Mesendoderm (in vitro differentiated cells): ENCODE results near the gene APOBEC3C.
"Not testable (repeated sequence)": the region's sequence is repeated elsewhere in the genome, so short reads cannot be mapped to it uniquely, and the experiment has no call there.

Source experiments
- DNase-seq: peaks from one replicate; pipeline ENCODE4 v3.0.0; 2013
- H2AK5ac ChIP-seq: 2 replicates; pipeline ENCODE4 v1.6.1; 2013; ENCODE audit warnings: low read length, inconsistent platforms
- H2BK120ac ChIP-seq: 2 replicates; pipeline ENCODE4 v1.6.1; 2013; ENCODE audit warnings: low read depth, mild to moderate bottlenecking, low read length, moderate library complexity, mixed read lengths
- H2BK15ac ChIP-seq: replicated peaks from 2 replicates; pipeline ENCODE4 v1.6.1; 2013; ENCODE audit warnings: low read depth, mild to moderate bottlenecking, moderate library complexity
- H2BK5ac ChIP-seq: 2 replicates; pipeline ENCODE4 v1.6.1; 2013; ENCODE audit warnings: low read length, inconsistent platforms
- H3K18ac ChIP-seq: 2 replicates; pipeline ENCODE4 v1.6.1; 2013; ENCODE audit warnings: mild to moderate bottlenecking, low read length, mixed read lengths
- H3K23ac ChIP-seq: one replicate; pipeline ENCODE4 v1.6.1; 2013; ENCODE audit warnings: low read length
- H3K27ac ChIP-seq: 2 replicates; pipeline ENCODE4 v1.5.1; 2013; ENCODE audit warnings: low read depth, mild to moderate bottlenecking, inconsistent platforms, low read length, moderate library complexity
- H3K27me3 ChIP-seq: 2 replicates; pipeline ENCODE4 v1.6.1; 2013; ENCODE audit warnings: low read length, control low read depth, mild to moderate bottlenecking, inconsistent platforms; ENCODE audit not compliant: insufficient read depth, poor library complexity
- H3K36me3 ChIP-seq: 2 replicates; pipeline ENCODE4 v1.6.1; 2013; ENCODE audit warnings: low read length, inconsistent platforms; ENCODE audit not compliant: control insufficient read depth, insufficient read depth
- H3K4ac ChIP-seq: one replicate; pipeline ENCODE4 v1.6.1; 2013; ENCODE audit warnings: low read depth, mild to moderate bottlenecking, low read length, moderate library complexity
- H3K4me1 ChIP-seq: 2 replicates; pipeline ENCODE4 v1.6.1; 2013; ENCODE audit warnings: low read depth, low read length, inconsistent platforms; ENCODE audit not compliant: control insufficient read depth
- H3K4me2 ChIP-seq: 2 replicates; pipeline ENCODE4 v1.6.1; 2013; ENCODE audit warnings: low read length
- H3K4me3 ChIP-seq: 2 replicates; pipeline ENCODE4 v1.5.1; 2013; ENCODE audit warnings: mild to moderate bottlenecking, low read length
- H3K56ac ChIP-seq: one replicate; pipeline ENCODE4 v1.6.1; 2013; ENCODE audit warnings: low read length
- H3K79me1 ChIP-seq: 2 replicates; pipeline ENCODE4 v1.6.1; 2013; ENCODE audit warnings: low read length, inconsistent platforms
- H3K79me2 ChIP-seq: 2 replicates; pipeline ENCODE4 v1.6.1; 2013; ENCODE audit warnings: mild to moderate bottlenecking, low read length; ENCODE audit not compliant: control insufficient read depth, insufficient read depth
- H3K9ac ChIP-seq: 2 replicates; pipeline ENCODE4 v1.6.1; 2013; ENCODE audit warnings: low read length, inconsistent platforms
- H4K5ac ChIP-seq: one replicate; pipeline ENCODE4 v1.6.1; 2013; ENCODE audit warnings: low read length
- H4K8ac ChIP-seq: one replicate; pipeline ENCODE4 v1.6.1; 2013; ENCODE audit warnings: low read depth, mild to moderate bottlenecking, control low read depth, low read length, moderate library complexity
- WGBS: extraction: QIAGEN DNeasy Blood & Tissue Kit; methylation state at CpG from one replicate; pipeline ENCODE4 v1.1.7; 2013; ENCODE audit warnings: low lambda C conversion rate, missing lambda C conversion rate; ENCODE audit not compliant: insufficient coverage; ENCODE audit errors: extremely low coverage; 5-methylcytosine and 5-hydroxymethylcytosine counted together

The APOBEC3C gene

GRCh38 chr22:39020021-39020651 is 6.1 kb downstream of the APOBEC3C start:
- H2BK15ac ChIP-seq, H3K4me1 ChIP-seq, H3K4me3 ChIP-seq, H2AK5ac ChIP-seq, H4K8ac ChIP-seq, H3K36me3 ChIP-seq, H3K27me3 ChIP-seq, H3K23ac ChIP-seq, H3K4me2 ChIP-seq, H2BK120ac ChIP-seq, H3K79me1 ChIP-seq, H3K79me2 ChIP-seq: not testable (repeated sequence)
- Histone ChIP-seq H2BK5ac (peak overlapping the region; percentile 33), H3K4ac (peak overlapping the region; percentile 92), H3K56ac (peak overlapping the region; percentile 57), H4K5ac (peak overlapping the region; percentile 15), H3K18ac (peak overlapping the region; percentile 1), H3K9ac (peak overlapping the region; percentile 32), H3K27ac (peak overlapping the region; percentile 88)
- WGBS: no CpG with 5 or more reads among the region's 15 CpGs
- DNase-seq: peak; percentile 53

DNA sequence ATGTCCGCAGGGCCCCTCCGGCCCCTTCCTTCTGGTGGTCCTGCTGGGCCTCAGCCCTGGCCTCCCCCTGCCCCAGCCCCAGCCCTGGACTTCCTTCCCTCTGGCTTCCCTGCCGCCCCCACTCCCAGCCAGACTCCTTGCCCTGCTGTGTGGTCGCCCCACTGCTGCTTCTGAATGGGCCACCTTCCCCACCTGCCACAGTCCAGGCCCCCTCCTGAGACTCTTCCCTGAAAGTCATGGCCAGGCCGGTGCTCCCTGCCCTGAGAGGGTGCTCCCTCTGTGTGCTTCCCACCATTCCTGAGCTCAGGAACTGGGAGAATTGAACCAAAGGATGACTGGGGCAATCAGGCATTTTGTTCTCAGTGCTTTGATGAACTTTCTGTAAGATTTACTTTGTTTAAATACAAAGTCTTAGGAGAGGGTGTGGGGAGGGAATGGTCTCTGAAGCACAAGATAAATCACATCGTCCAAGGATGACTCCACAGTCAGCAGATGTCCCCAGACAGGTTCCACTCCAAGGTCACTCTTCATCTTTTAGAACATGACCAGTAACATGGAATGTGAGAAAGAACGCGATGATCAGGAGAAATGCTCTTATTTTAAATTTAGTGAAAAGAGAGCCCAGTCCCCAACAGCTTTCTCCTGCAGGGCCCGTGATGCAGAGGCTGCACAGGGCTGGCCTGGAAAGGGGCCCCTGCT is 7.6 kb downstream of the APOBEC3C start:
- Histone ChIP-seq H3K23ac (no peak overlapping the region), H2BK5ac (peak overlapping the region; percentile 87), H2AK5ac (no peak overlapping the region), H3K4ac (peak overlapping the region; percentile 96), H3K4me3 (no peak overlapping the region), H3K18ac (peak overlapping the region; percentile 94), H3K56ac (peak overlapping the region; percentile 87), H4K8ac (no peak overlapping the region), H3K27ac (peak overlapping the region; percentile 86), H2BK15ac (peak overlapping the region; percentile 20), H3K4me1 (peaks cover 5% of the 10 kb centered on the region), H4K5ac (no peak overlapping the region), H3K27me3 (no peaks in the 10 kb centered on the region), H3K9ac (peak overlapping the region; percentile 66), H3K79me1 (peaks cover 2% of the 10 kb centered on the region), H3K79me2 (peaks cover 6% of the 10 kb centered on the region), H3K4me2 (peak overlapping the region; percentile 3), H3K36me3 (no peaks in the 10 kb centered on the region), H2BK120ac (peak overlapping the region; percentile 46)
- no peak for DNase-seq
- no CpG with 5 or more reads among the region's 9 CpGs for WGBS

- peaks cover 6% of the 10 kb centered on the region for H3K79me2 ChIP-seq
- H3K4ac ChIP-seq: no peak overlapping the region
- no peak overlapping the region for H2BK5ac ChIP-seq
- no peak overlapping the region for H2BK120ac ChIP-seq
- H3K27me3 ChIP-seq: no peaks in the 10 kb centered on the region
- no CpG with 5 or more reads among the region's 15 CpGs for WGBS
- H2AK5ac ChIP-seq: no peak overlapping the region
- H2BK15ac ChIP-seq: no peak overlapping the region
- no peak for DNase-seq
- no peak overlapping the region for H3K18ac ChIP-seq
- H4K5ac ChIP-seq: no peak overlapping the region
- no peaks in the 10 kb centered on the region for H3K4me1 ChIP-seq
- no peak overlapping the region for H3K27ac ChIP-seq
- no peaks in the 10 kb centered on the region for H3K36me3 ChIP-seq
- no peak overlapping the region for H4K8ac ChIP-seq
- no peak overlapping the region for H3K4me2 ChIP-seq
- no peak overlapping the region for H3K4me3 ChIP-seq
- H3K23ac ChIP-seq: no peak overlapping the region
- H3K56ac ChIP-seq: no peak overlapping the region
- H3K79me1 ChIP-seq: peaks cover 2% of the 10 kb centered on the region
- H3K9ac ChIP-seq: no peak overlapping the region
Measured at GRCh38 chr22:39024519-39025308, 10.7 kb downstream of the APOBEC3C start.

- Histone ChIP-seq H2BK5ac (no peak overlapping the region), H2BK15ac (no peak overlapping the region), H4K8ac (no peak overlapping the region), H3K79me2 (peaks cover 4% of the 10 kb centered on the region), H3K27ac (no peak overlapping the region), H3K56ac (no peak overlapping the region), H3K36me3 (no peaks in the 10 kb centered on the region), H3K4ac (no peak overlapping the region), H2BK120ac (no peak overlapping the region), H2AK5ac (no peak overlapping the region), H3K4me1 (no peaks in the 10 kb centered on the region), H3K18ac (no peak overlapping the region), H3K4me3 (no peak overlapping the region), H3K23ac (no peak overlapping the region), H3K9ac (no peak overlapping the region), H3K4me2 (no peak overlapping the region), H3K79me1 (peaks cover 2% of the 10 kb centered on the region), H3K27me3 (no peaks in the 10 kb centered on the region), H4K5ac (no peak overlapping the region)
- no CpG with 5 or more reads among the region's 12 CpGs for WGBS
- no peak for DNase-seq
Measured at GRCh38 chr22:39026509-39027150, 12.6 kb downstream of the APOBEC3C start.

DNA sequence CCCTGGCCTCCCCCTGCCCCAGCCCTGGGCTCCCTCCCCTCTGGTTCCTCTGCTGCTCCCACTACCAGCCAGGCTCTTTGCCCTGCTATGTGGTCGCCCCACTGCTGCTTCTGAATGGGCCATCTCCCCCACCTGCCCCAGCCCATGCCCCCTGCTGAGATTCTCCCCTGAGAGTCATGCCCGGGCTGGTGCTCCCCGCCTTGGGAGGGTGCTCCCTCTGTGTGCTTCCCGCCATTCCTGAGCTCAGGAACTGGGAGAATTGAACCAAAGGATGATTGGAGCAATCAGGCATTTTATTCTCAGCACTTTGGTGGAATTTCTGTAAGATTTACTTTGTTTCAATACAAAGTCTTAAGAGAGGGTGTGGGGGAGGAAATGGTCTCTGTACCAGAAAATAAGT is 13.7 kb downstream of the APOBEC3C start:
- WGBS: no CpG with 5 or more reads among the region's 4 CpGs
- no peak for DNase-seq

More for the DNA sequence above, 13.7 kb downstream of the APOBEC3C start:
- Histone ChIP-seq H3K9ac (no peak overlapping the region), H3K4me3 (no peak overlapping the region), H3K4me1 (peaks cover 5% of the 10 kb centered on the region), H3K4ac (no peak overlapping the region), H3K23ac (no peak overlapping the region), H3K27me3 (no peaks in the 10 kb centered on the region), H2AK5ac (no peak overlapping the region), H3K79me2 (no peaks in the 10 kb centered on the region), H3K4me2 (no peak overlapping the region), H3K18ac (no peak overlapping the region), H3K56ac (no peak overlapping the region), H2BK15ac (no peak overlapping the region), H3K27ac (no peak overlapping the region), H2BK5ac (no peak overlapping the region), H4K5ac (no peak overlapping the region), H3K79me1 (no peaks in the 10 kb centered on the region), H4K8ac (no peak overlapping the region), H3K36me3 (no peaks in the 10 kb centered on the region), H2BK120ac (no peak overlapping the region)
